HG03571 (cell line): ENCODE results near the gene ZNF37A.
"Not testable (repeated sequence)": the region's sequence is repeated elsewhere in the genome, so short reads cannot be mapped to it uniquely, and the experiment has no call there.

Experiments
- ATAC-seq: cut with Tn5 transposase; IDR thresholded peaks from one replicate; pipeline ENCODE4 v1.9.1; 2021; ENCODE audit not compliant: unreplicated experiment

ZNF37A gene

GRCh38 chr10:38094158-38094926, at the start of gene ZNF37A:
ZNF37A (plus strand) TSS chr10:38094337; CDS start chr10:38096618, 2,281 bp downstream.
- peak; percentile 97 for ATAC-seq

- ATAC-seq, result no peak
Observed at GRCh38 chr10:38045129-38045528, 49.0 kb upstream of the ZNF37A start.

- ATAC-seq, result no peak
Observed at GRCh38 chr10:38047666-38048065, 46.5 kb upstream of the ZNF37A start.

GRCh38 chr10:38050212-38050611, 43.9 kb upstream of the ZNF37A start:
- no peak for ATAC-seq

GRCh38 chr10:38054361-38054797, 39.8 kb upstream of the ZNF37A start:
- no peak for ATAC-seq

- ATAC-seq, result not testable (repeated sequence)
Observed at GRCh38 chr10:38055274-38055894, 38.8 kb upstream of the ZNF37A start.

- not testable (repeated sequence) for ATAC-seq
Observed at GRCh38 chr10:38069663-38070062, 24.5 kb upstream of the ZNF37A start.

GRCh38 chr10:38070501-38070900, 23.6 kb upstream of the ZNF37A start:
- no peak for ATAC-seq

GRCh38 chr10:38072552-38072951, 21.6 kb upstream of the ZNF37A start:
- no peak for ATAC-seq

GRCh38 chr10:38076687-38077086, 17.4 kb upstream of the ZNF37A start:
- ATAC-seq, result no peak

- ATAC-seq, result not testable (repeated sequence)
Observed at GRCh38 chr10:38093318-38093717, 819 bp upstream of the ZNF37A start.

GRCh38 chr10:38093816-38094157, 350 bp upstream of the ZNF37A start:
- ATAC-seq, result peak; percentile 26

GRCh38 chr10:38094927-38095574, 914 bp downstream of the ZNF37A start:
- no peak for ATAC-seq

- ATAC-seq, result no peak
Observed at GRCh38 chr10:38102880-38103279, 8.7 kb downstream of the ZNF37A start.

GRCh38 chr10:38103756-38104155, 9.6 kb downstream of the ZNF37A start:
- no peak for ATAC-seq

GRCh38 chr10:38112159-38112558, 18.0 kb downstream of the ZNF37A start:
- no peak for ATAC-seq

- no peak for ATAC-seq
Observed at GRCh38 chr10:38118072-38118807, 24.1 kb downstream of the ZNF37A start.

GRCh38 chr10:38119038-38119437, 24.9 kb downstream of the ZNF37A start:
- no peak for ATAC-seq

- no peak for ATAC-seq
Observed at GRCh38 chr10:38127812-38128211, 33.7 kb downstream of the ZNF37A start.

GRCh38 chr10:38143587-38143986, 49.5 kb downstream of the ZNF37A start:
- ATAC-seq, result no peak

GRCh38 chr10:38146579-38147333, 52.6 kb downstream of the ZNF37A start:
- ATAC-seq, result no peak
